HCT116 (cell line): ENCODE measurements around the gene NKIRAS2. TPM values are rescaled to one million over a fixed set of nuclear protein-coding genes. Genes with fewer than 3 reads are reported as not detected.
A peak's percentile ranks its signal among the peaks of the same experiment; 100 is the strongest.

Experiments
- ATAC-seq: fragments of 200-7000 bp; cut with Tn5 transposase; 2 replicates; pipeline ENCODE4 v1.9.1; 2020; ENCODE audit warnings: mild to moderate bottlenecking, moderate library complexity
- BruUV-seq: library from RNA; stranded (reverse); fragments of 400-500 nt; replicated peaks from 2 replicates; lab custom pipeline; 2021; lab: Mats Ljungman, UMichigan
- CTCF ChIA-PET: fragments of 300-600 bp; sonication (Branson Sonifier 250); formaldehyde crosslinking; loops from one replicate; lab custom pipeline; 2021; ENCODE audit warnings: antibody characterized with exemption; lab: Charles Lee
- POLR2A ChIA-PET: fragments of 300-600, 350-600 bp; sonication (Branson Sonifier 250); formaldehyde crosslinking; loops from one replicate; lab custom pipeline; 2021; ENCODE audit warnings: antibody characterized with exemption; lab: Charles Lee
- RAD21 ChIA-PET, 2 experiments: fragments of 300-600 bp; sonication (Branson Sonifier 250); formaldehyde crosslinking; loops; one replicate each; lab custom pipeline; 2023; ENCODE audit warnings: low total read pairs in 2 of 2; ENCODE audit not compliant: uncharacterized antibody in 2 of 2, unreplicated experiment in 2 of 2, low non-redundant PET in 1 of 2; lab: Charles Lee
- DNase-seq: peaks from one replicate; pipeline ENCODE4 v3.0.0-alpha.2; 2010; ENCODE audit warnings: low read depth, low spot score
- H2AFZ ChIP-seq: fragments of 200-600 bp; shearing (Covaris generic), sonication (generic); 2 replicates; pipeline ENCODE4 v1.6.1; 2017; ENCODE audit warnings: low read depth, mixed run types, mixed read lengths, antibody characterized with exemption, low read length; ENCODE audit not compliant: poor library complexity, severe bottlenecking
- H3K27ac ChIP-seq: 2 replicates; pipeline ENCODE4 v1.5.1; 2012; ENCODE audit warnings: low read depth, low read length
- H3K27me3 ChIP-seq: fragments of 200-600 bp; sonication (generic); 2 replicates; pipeline ENCODE4 v1.6.1; 2016; ENCODE audit warnings: mixed run types, low read length, mixed read lengths; ENCODE audit not compliant: insufficient read depth
- H3K36me3 ChIP-seq, 2 experiments: fragments of 200-500 bp in 1 of 2; fragments of 200-600 bp in 1 of 2; sonication (Bioruptor generic) in 1 of 2; sonication (generic) in 1 of 2; 2 replicates each; pipeline versions ENCODE4 v1.5.1 to v1.6.1; 2014 to 2016; ENCODE audit warnings: low read length in 2 of 2, inconsistent platforms in 1 of 2, mixed read lengths in 1 of 2, mixed run types in 1 of 2; ENCODE audit not compliant: insufficient read depth in 2 of 2, control insufficient read depth in 1 of 2
- H3K4me1 ChIP-seq, 2 experiments: fragments of 200-600 bp in 1 of 2; sonication (generic) in 1 of 2; 2 replicates each; pipeline versions ENCODE4 v1.5.1 to v1.6.1; 2012 to 2017; ENCODE audit warnings: low read length in 2 of 2, inconsistent platforms in 1 of 2, mild to moderate bottlenecking in 1 of 2, mixed read lengths in 1 of 2, mixed run types in 1 of 2, moderate library complexity in 1 of 2; ENCODE audit not compliant: insufficient read depth in 2 of 2, control insufficient read depth in 1 of 2
- H3K4me2 ChIP-seq: fragments of 200-600 bp; sonication (generic); 2 replicates; pipeline ENCODE4 v1.6.1; 2017; ENCODE audit warnings: mixed run types, low read length, mixed read lengths
- H3K4me3 ChIP-seq, 2 experiments: fragments of 200-600 bp in 1 of 2; sonication (generic) in 1 of 2; replicated peaks in 1 of 2; 2 replicates each; pipeline ENCODE4 v1.5.1; 2011 to 2016; ENCODE audit warnings: low read length in 2 of 2, control low read depth in 1 of 2, low read depth in 1 of 2, mild to moderate bottlenecking in 1 of 2, mixed read lengths in 1 of 2, mixed run types in 1 of 2
- H3K79me2 ChIP-seq: fragments of 200-600 bp; sonication (generic); 2 replicates; pipeline ENCODE4 v1.6.1; 2017; ENCODE audit warnings: mild to moderate bottlenecking, mixed run types, low read length, moderate library complexity, mixed read lengths; ENCODE audit not compliant: insufficient read depth
- H3K9ac ChIP-seq: fragments of 200-600 bp; sonication (generic); 2 replicates; pipeline ENCODE4 v1.6.1; 2016; ENCODE audit warnings: low read length, mixed read lengths
- H3K9me2 ChIP-seq: fragments of 200-600 bp; sonication (generic), shearing (Covaris generic); 2 replicates; pipeline ENCODE4 v1.6.1; 2017; ENCODE audit warnings: mixed run types, mild to moderate bottlenecking, moderate library complexity; ENCODE audit not compliant: insufficient read depth
- H3K9me3 ChIP-seq, 2 experiments: fragments of 200-500 bp in 1 of 2; fragments of 200-600 bp in 1 of 2; sonication (Bioruptor generic) in 1 of 2; sonication (generic) in 1 of 2; 2 replicates each; pipeline ENCODE4 v1.6.1; 2014 to 2017; ENCODE audit warnings: low read length in 2 of 2, mixed read lengths in 2 of 2, inconsistent platforms in 1 of 2, low read depth in 1 of 2, mild to moderate bottlenecking in 1 of 2, mixed run types in 1 of 2, moderate library complexity in 1 of 2; ENCODE audit not compliant: control insufficient read depth in 1 of 2, insufficient read depth in 1 of 2
- H4K20me1 ChIP-seq: fragments of 200-600 bp; sonication (generic), shearing (Covaris generic); 2 replicates; pipeline ENCODE4 v1.6.1; 2017; ENCODE audit warnings: mixed run types, mild to moderate bottlenecking, moderate library complexity; ENCODE audit not compliant: insufficient read depth
- intact Hi-C: fragments of 100-400 bp; cut with micrococcal nuclease; formaldehyde crosslinking; loops from 2 replicates; pipeline ENCODE4 v1.10.0; 2022
- total RNA-seq: library from RNA; stranded (reverse); gene quantifications from one replicate; pipeline ENCODE4 v1.2.1, GENCODE V29; 2021; ENCODE audit not compliant: unreplicated experiment
- TF ChIP-seq, protein P1 (sequence below): IDR thresholded peaks from 2 replicates; pipeline ENCODE4 v1.6.1; 2011; ENCODE audit warnings: mild to moderate bottlenecking, low read length, moderate library complexity; ENCODE audit not compliant: insufficient replicate concordance; ENCODE audit errors: extremely low read depth
- TF ChIP-seq, protein P2 (sequence below): IDR thresholded peaks from 2 replicates; pipeline ENCODE4 v1.6.1; 2012; ENCODE audit warnings: low read depth

Gene NKIRAS2
- total RNA-seq, 1 experiment from 2014 or later: 26.4 TPM

DNA sequence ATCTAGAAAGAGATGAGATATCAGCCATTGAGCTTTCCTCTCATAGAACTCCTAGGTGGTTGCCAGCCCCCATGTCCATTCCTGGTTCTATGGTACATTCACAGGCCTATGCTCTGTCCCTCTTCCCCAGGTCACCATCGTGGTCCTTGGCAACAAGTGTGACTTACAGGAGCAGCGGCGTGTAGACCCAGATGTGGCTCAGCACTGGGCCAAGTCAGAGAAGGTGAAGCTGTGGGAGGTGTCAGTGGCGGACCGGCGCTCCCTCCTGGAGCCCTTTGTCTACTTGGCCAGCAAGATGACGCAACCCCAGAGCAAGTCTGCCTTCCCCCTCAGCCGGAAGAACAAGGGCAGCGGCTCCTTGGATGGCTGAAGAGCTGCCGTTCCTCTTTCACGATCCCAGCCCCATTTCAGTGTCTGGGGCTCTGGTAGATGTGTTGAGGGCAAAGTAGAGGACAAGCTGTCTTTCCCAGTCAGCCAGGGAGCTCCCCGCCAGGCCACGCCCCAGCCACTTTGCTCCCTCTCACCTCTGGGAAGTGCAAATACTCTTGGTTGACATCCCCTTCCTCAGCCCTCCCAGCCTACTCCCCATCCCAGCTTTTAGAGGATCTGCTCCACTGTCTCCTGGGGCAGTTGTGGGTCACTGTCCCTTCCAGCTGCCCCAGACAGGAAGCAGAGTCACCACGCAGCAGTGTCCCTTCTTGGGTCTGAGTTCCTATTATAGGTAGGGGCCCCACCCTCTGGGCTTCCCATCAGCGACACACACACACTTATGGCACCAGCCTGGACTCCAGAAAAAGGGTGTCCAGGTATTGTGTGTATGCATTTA lies 3.8 kb downstream of the NKIRAS2 start:
- ChIA-PET CTCF (interaction anchor here (0.8 to 3.7 kb wide), 3 partner anchors 58 to 504 kb away, joined by 3 to 15 read pairs (median 15); partner anchors contain the start of gene CNP), RAD21 (interaction anchor here (0.6 to 0.7 kb wide), 2 partner anchors 77 to 83 kb away, joined by 7 read pairs; no protein-coding TSS in a partner anchor), POLR2A (no interaction called here)
- Histone ChIP-seq H2AFZ (no peak overlapping the region), H3K79me2 (peaks cover 19% of the 10 kb centered on the region), H3K9me3 (no peaks in the 10 kb centered on the region), H3K4me2 (peak overlapping the region; percentile 50), H3K9ac (no peak overlapping the region), H3K4me3 (no peak overlapping the region), H3K27ac (peak overlapping the region; percentile 66), H3K36me3 (peaks cover 7 to 9% of the 10 kb centered on the region in 2 experiments; a peak in 2 of 4 replicates), H4K20me1 (no peaks in the 10 kb centered on the region), H3K4me1 (peaks cover 21 to 41% of the 10 kb centered on the region in 2 experiments), H3K27me3 (no peaks in the 10 kb centered on the region), H3K9me2 (no peaks in the 10 kb centered on the region)
- intact Hi-C loops: loop anchor here (10.0 kb wide), 1 partner anchor 501 kb away; no protein-coding TSS in a partner anchor
- DNase-seq (no peak), ATAC-seq (no peak)
- TF ChIP-seq, protein P1, sequence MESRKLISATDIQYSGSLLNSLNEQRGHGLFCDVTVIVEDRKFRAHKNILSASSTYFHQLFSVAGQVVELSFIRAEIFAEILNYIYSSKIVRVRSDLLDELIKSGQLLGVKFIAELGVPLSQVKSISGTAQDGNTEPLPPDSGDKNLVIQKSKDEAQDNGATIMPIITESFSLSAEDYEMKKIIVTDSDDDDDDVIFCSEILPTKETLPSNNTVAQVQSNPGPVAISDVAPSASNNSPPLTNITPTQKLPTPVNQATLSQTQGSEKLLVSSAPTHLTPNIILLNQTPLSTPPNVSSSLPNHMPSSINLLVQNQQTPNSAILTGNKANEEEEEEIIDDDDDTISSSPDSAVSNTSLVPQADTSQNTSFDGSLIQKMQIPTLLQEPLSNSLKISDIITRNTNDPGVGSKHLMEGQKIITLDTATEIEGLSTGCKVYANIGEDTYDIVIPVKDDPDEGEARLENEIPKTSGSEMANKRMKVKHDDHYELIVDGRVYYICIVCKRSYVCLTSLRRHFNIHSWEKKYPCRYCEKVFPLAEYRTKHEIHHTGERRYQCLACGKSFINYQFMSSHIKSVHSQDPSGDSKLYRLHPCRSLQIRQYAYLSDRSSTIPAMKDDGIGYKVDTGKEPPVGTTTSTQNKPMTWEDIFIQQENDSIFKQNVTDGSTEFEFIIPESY: no peak
- TF ChIP-seq, protein P2, sequence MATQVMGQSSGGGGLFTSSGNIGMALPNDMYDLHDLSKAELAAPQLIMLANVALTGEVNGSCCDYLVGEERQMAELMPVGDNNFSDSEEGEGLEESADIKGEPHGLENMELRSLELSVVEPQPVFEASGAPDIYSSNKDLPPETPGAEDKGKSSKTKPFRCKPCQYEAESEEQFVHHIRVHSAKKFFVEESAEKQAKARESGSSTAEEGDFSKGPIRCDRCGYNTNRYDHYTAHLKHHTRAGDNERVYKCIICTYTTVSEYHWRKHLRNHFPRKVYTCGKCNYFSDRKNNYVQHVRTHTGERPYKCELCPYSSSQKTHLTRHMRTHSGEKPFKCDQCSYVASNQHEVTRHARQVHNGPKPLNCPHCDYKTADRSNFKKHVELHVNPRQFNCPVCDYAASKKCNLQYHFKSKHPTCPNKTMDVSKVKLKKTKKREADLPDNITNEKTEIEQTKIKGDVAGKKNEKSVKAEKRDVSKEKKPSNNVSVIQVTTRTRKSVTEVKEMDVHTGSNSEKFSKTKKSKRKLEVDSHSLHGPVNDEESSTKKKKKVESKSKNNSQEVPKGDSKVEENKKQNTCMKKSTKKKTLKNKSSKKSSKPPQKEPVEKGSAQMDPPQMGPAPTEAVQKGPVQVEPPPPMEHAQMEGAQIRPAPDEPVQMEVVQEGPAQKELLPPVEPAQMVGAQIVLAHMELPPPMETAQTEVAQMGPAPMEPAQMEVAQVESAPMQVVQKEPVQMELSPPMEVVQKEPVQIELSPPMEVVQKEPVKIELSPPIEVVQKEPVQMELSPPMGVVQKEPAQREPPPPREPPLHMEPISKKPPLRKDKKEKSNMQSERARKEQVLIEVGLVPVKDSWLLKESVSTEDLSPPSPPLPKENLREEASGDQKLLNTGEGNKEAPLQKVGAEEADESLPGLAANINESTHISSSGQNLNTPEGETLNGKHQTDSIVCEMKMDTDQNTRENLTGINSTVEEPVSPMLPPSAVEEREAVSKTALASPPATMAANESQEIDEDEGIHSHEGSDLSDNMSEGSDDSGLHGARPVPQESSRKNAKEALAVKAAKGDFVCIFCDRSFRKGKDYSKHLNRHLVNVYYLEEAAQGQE: no peak
- BruUV-seq: no TSS peak
